Measurements from ENCODE around the gene INPP5A.

Gene INPP5A

GRCh38 chr10:132681858-132682755, 144.5 kb downstream of the INPP5A start:
- no peak for FAIRE-seq

- no peak for FAIRE-seq
These were observed 146.7 kb downstream of the INPP5A start for GRCh38 chr10:132684164-132684891.

GRCh38 chr10:132685101-132685891, 147.7 kb downstream of the INPP5A start:
- no peak for FAIRE-seq

GRCh38 chr10:132685921-132686680, 148.5 kb downstream of the INPP5A start:
- FAIRE-seq, result no peak

- FAIRE-seq, result no peak
These were observed 149.8 kb downstream of the INPP5A start for GRCh38 chr10:132687181-132687892.

- FAIRE-seq, result no peak
These were observed 150.4 kb downstream of the INPP5A start for GRCh38 chr10:132687893-132688579.

- FAIRE-seq, result no peak
These were observed 151.2 kb downstream of the INPP5A start for GRCh38 chr10:132688580-132689420.

- no peak for FAIRE-seq
These were observed 152.3 kb downstream of the INPP5A start for GRCh38 chr10:132689721-132690360.

- FAIRE-seq, result no peak
These were observed 152.8 kb downstream of the INPP5A start for GRCh38 chr10:132690401-132690800.

GRCh38 chr10:132690821-132691610, 153.4 kb downstream of the INPP5A start:
- FAIRE-seq, result no peak

GRCh38 chr10:132691711-132692153, 154.1 kb downstream of the INPP5A start:
- FAIRE-seq, result no peak

- no peak for FAIRE-seq
These were observed 154.7 kb downstream of the INPP5A start for GRCh38 chr10:132692311-132692710.

GRCh38 chr10:132693676-132694075, 156.1 kb downstream of the INPP5A start:
- FAIRE-seq, result no peak

GRCh38 chr10:132696204-132696603, 158.6 kb downstream of the INPP5A start:
- no peak for FAIRE-seq

- FAIRE-seq, result no peak
These were observed 159.4 kb downstream of the INPP5A start for GRCh38 chr10:132696728-132697577.

GRCh38 chr10:132697578-132698200, 160.1 kb downstream of the INPP5A start:
- FAIRE-seq, result no peak

GRCh38 chr10:132698211-132698751, 160.7 kb downstream of the INPP5A start:
- no peak for FAIRE-seq

Measured in islet of Langerhans (tissue), 1 donor.